T-helper 1 cell treated with Interleukin-12 subunit alpha and Interleukin-12 subunit beta and Interleukin-4 antibody, amounts not matched to agents 30 ng/mL and 1 ng/mL, for 36 hours (primary cell): Measurements from ENCODE around the gene B3GNT9. TPM values are rescaled to one million over a fixed set of nuclear protein-coding genes. Genes with fewer than 3 reads are reported as not detected.

Experiments
- intact Hi-C: fragments of 100-400 bp; cut with micrococcal nuclease; formaldehyde crosslinking; loops from one replicate; pipeline ENCODE4 v1.15.1; 2024
- total RNA-seq: library from RNA; stranded (reverse); gene quantifications from 2 replicates; pipeline ENCODE4 v1.2.3, GENCODE V29; 2022

B3GNT9 gene
- total RNA-seq, 1 donor from 2014 or later = 15.1 TPM

DNA sequence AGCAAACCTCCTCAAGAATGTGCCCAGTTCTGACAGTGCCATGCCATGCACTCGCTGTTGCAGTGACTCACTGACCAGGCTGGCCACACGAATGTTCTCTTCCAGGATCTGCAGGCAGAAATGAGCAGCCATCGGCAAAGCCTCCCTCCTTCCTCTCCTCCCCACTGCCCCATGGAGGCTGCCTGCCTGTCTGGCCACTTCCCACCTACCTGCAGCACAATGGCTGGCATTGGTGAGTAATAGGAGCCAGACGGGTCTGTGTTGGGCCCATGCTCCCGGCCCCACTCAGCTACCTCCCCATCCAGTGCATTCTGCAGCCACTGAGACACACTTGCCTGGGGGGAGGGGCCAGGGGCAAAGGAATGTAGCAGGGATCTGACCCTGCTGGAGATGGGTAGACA, 35.8 kb upstream of the B3GNT9 start:
- intact Hi-C loops = no loop called here

DNA sequence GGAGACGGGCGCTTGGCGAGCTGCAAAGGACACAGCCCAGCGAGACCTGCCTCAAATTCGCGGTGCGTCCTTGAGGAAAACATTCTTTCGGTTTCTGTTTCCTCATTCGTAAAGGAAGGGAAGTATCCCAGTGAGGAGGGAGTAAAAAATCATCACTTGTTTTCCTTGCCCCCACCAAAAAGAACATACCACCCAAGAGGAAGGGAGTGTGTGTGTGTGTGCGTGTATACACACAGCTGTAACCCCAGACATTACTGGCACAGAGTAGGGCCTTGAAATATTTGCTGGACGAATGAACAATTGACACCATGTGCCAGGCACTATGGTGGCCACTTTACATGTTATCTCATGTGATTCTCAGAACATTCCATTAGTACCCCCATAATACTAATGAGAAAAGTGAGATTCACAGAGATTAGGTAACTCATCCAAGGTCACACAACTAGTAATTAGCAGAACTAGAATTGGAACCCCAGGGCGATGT, 34.9 kb upstream of the B3GNT9 start:
- intact Hi-C loops = loop anchor here (1.0 kb wide), 2 partner anchors 208 to 231 kb away; no protein-coding TSS in a partner anchor

DNA sequence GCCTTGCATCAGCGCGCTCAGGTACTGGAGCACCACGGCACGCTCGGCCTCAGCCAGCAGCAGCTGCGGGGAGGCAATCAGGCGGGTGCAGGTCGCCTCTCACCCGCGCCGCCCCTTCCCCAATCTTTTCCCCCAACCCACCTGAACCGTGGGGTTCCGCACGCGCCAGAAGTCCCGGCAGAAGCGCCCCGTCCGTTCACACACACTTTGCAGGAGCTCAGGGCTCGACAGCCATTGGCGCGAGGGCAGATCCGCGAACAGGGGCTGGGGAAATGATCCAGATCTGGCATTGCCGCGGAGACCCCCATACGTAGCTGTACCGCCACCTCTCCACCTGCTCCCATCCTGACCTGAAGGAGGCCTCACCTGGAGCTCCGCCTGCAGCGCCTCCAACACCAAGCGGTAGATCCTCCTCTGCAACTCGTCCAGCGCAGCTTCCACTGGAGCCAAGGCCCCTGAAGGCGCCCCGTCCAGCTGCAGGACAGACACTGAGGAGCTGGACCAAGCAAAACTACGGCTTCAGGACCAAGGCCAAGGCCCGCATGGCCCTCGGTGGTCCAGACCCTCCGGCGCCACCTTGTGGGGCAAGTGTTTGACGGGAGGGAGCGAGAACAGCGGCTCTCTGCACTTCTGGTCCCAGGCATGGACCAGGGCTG, 34.3 kb upstream of the B3GNT9 start:
- intact Hi-C loops = loop anchor here (1.0 to 5.0 kb wide), 4 partner anchors 208 to 482 kb away; partner anchors contain the start of genes C16orf86, ENKD1 and PDP2

DNA sequence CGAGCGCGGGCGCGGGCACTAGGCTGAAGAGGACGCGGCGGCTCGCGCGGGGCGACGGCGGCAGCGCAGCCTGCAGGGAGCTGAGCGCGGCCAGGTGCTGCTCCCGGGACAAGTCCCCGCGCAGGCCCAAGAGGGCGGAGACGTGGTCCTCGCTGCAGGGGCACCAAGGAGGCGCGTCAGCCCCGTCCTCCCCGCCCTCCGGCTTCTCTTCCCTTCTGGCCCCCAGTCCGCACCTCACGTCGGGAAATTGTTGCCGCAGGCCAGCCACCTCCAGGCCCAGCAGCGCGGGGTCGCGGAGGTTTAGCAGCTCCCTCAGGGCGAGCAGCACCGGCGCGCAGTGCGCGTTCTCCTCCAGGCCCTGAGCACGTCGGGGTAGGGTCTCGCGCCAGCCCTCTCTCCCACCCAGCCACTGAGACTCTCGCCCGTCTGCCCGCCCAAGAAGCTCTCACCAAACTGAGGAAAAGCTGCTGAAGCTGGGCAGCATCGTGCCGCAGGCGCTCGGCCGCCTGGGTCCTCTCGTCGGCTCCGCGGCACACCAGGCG, 33.7 kb upstream of the B3GNT9 start:
- intact Hi-C loops = loop anchor here (5.0 kb wide), 2 partner anchors 302 to 483 kb away; partner anchors contain the start of genes C16orf86, ENKD1 and PDP2

DNA sequence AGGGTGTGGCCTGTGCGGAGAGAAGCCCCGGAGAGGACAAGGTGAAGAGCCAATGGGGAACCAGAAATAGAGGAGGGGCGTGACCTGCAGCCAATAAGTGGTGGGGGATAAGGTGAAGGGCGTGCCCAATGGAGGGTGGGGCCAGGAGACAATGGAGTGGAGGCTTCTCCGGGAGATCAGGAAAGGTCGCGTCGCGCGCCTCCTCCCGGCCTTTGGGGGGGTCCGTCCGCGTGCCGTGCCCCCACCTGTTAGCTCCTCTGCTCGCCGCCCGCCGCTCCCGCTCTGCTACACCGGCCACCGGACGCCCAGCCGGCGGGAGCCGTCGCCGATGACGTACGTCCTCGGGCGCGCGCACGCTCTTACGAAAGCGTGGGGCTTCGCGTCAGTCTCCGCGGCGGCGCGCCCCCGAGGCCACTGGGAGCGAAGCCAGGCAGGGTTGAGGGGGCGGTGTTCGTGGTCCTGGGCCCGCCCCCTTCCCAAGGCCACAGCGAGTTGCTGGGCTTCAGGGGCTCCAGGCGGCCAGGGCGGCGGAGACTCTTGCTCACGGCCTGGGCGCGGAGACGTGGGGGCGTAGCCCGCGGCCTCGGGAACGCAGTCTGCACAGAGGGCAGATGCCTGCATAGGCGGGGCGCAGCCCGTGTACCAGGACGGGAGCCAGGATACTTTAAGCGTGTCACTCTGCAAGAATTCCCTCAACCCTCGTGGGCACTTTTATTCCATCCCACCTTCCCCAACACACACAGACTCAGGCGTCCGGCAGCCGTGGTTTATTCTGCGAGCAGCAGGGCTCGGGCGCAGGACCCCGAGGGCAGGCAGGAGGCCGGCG, 33.0 kb upstream of the B3GNT9 start, which contains the start of gene MATCAP1:
Gene MATCAP1, minus strand, starts transcription at position 337 of the 826 bp plus-strand sequence. CDS start 3,353 bp downstream, outside the sequence.
- intact Hi-C loops = loop anchor here (1.0 to 5.0 kb wide), 14 partner anchors 8 to 483 kb away; partner anchors contain the start of genes C16orf86, CBFB, E2F4 and ENKD1

DNA sequence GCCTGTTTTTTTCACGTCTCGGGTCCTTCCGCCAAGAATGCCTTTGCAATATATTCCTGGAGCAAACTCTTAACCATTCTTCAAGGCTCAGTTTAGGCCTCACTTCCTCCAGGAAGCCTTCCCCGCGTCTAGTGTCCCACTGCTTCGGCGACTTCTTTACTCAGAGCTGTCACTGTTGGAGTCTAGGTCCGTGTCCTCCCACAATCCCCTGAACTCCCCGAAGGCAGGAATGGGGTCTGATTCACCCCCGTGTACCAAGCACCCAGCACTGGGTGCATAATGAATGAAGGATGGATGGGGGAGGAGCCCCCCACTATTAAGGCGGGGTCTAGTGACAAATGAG, 32.5 kb upstream of the B3GNT9 start:
- intact Hi-C loops = loop anchor here (1.0 to 5.0 kb wide), 14 partner anchors 9 to 484 kb away; partner anchors contain the start of genes C16orf86, CBFB, E2F4 and ENKD1

DNA sequence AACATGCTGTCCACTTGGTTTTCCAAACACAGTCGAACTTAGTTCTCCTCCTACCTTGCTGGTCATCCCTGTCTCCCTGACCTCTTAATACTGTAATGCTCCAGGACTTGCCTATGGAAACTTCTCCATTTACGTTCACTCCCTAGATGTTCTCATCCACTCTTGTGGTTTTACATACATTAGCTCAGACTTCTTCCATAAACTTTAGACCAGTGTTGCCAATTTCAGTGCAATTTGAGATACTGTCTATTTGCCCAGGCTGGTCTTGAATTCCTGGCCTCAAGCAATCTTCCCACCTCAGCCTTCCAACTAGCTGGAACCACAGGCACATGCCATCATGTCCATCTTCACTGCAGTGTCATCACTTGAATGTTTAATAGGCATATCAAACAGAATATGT, 31.5 kb upstream of the B3GNT9 start:
- intact Hi-C loops = loop anchor here (2.0 to 5.0 kb wide), 3 partner anchors 55 to 485 kb away; partner anchors contain the start of genes C16orf86, ENKD1 and PDP2

DNA sequence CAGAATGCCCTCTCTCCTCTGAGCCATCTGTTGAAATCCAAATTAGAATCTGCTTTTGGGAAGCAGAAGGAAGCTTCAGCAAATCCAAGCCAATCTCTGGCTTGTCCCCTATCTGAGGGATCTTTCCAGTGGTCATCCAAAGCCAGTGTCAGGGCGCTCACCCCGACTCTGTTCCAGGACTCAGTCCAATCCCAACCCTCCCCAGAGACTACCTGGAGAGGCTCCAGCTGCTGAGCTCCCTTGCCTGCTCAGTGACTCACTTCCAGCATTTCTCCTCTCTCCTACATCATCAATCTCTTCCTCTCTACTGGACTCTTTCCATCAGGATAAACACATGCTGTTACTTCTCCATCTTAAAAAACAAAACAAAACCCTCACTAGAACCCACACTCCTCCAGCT, 30.5 kb upstream of the B3GNT9 start:
- intact Hi-C loops = loop anchor here (5.0 kb wide), 2 partner anchors 299 to 486 kb away; partner anchors contain the start of genes C16orf86, ENKD1 and PDP2

DNA sequence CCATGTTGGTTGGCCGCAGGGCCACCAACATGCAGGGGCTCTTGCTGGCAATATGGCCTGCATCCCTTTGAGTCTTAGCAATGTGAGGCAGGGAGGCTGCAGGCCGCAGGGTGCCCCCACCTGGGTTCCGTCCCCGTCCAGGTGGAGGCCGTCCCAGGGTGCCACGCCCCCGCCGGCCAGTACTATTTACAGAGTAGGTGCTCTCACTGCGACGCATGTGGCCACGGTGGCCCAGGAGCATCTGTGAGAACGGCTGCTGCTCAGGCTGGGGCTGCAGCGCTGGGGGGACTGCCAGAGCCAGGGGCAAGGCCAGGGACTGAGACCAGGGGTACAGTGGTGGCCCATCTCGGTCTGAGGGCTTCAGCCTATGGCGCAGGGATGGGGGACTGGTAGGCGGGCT, 29.4 kb upstream of the B3GNT9 start:
- intact Hi-C loops = loop anchor here (5.0 kb wide), 2 partner anchors 298 to 487 kb away; partner anchors contain the start of genes C16orf86, ENKD1 and PDP2

DNA sequence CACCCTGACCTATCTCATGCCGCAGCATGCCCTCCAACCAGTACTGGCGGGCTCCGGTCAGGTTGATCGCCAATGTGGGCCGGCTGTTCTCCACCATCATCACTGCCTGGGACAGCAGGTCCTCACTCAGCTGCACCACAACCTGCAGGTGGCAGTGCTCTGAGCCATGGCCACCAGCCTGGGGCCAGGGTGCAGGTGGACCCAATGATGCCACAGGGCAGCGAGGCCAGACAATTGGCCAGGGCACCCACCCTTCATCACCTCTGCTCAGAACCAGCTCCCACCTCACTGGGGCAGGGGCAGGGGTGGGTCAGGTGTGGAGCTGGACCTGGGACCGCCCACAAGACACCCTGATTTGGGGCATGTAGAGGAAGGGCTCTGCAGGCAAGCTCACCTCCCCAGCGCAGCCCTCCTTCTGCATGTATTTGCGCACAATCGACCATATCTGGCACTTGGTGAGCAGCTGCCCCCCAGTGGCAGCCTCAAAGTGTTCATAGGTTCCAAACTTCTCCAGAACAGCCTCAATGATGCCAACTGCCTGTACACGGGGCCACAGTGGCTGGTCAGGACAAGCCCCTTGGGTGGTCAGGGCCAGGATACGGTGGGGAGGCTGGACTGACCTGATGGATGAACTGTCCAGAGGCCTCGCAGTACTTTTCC, 28.8 kb upstream of the B3GNT9 start:
- intact Hi-C loops = loop anchor here (5.0 kb wide), 2 partner anchors 297 to 488 kb away; partner anchors contain the start of genes C16orf86, ENKD1 and PDP2

DNA sequence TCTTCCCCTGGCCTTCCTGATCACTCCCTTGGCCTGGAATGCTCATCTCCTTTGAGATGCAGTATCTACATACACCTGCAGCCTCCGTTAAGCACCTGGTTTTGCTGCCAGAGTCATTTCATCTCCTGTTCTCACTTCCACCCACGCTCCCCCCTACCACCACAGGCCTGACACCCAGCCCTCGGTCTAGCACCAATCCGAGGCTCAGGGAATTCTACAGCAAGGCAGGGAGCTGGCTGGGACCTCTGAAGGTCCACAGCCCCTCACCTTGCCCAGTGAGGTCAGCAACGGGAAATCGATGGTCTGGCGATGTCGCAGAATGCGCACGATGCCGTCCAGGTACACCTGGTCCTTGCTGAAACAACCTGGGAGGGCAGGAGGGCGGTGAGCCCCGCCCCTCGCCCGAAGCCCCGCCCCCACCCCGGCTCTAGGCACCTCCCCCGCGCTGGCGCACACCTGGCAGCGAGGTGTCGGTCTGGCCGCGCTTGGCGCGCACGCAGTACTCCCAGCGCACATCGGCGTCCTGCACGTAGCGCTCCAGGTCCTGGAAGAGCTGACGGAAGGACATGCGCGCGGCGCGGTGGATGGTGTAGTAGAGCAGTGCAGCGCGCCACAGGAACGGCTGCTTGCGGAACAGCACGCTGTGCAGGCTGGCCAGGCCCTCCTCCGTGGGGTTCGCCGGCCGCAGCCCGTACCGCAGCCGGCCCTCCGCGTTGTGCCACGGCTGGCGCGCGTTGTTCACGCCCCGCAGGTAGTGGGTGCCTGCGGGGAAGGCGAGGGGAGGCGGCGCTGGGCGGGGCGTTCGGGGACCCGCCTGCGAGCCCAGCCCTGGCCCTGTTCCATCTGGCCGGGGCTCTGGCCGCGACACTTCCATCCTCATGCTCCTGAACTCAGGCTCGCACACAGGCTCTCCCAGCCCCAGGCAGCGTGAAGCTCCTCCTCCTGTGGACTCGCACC, 27.2 kb upstream of the B3GNT9 start:
- intact Hi-C loops = loop anchor here (1.0 kb wide), 1 partner anchor 8 kb away; the partner anchor contains the start of gene NOL3

DNA sequence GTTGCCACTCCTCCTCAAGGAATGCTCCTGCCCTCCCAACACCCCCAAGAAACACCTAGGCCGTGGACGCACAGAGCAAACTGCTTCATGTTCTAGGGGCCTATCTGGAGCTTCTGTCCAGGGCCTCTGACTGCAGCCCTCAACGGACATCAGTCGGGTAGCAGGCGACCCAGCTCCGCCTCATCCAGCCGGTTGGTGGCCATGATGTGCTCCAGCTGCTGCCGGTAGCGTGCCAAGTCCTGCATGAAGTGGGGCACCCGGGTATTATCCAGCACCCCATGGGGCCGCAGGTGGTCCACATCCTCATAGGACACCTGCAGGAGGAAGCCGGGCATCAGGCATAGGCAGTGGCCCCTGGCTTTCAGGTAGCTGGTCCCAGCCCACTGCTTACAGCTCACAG, 25.9 kb upstream of the B3GNT9 start:
- intact Hi-C loops = no loop called here

DNA sequence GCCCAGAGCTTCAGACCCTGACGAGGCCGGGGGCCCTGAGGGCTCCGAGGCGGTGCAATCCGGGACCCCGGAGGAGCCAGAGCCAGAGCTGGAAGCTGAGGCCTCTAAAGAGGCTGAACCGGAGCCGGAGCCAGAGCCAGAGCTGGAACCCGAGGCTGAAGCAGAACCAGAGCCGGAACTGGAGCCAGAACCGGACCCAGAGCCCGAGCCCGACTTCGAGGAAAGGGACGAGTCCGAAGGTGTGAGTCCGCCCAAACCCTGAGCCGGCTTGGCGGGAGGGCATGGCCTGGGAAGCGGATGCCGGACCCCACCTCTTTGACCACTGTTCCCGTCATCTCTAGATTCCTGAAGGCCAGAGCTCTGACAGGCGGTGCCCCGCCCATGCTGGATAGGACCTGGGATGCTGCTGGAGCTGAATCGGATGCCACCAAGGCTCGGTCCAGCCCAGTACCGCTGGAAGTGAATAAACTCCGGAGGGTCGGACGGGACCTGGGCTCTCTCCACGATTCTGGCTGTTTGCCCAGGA, 24.0 kb upstream of the B3GNT9 start:
- intact Hi-C loops = loop anchor here (1.0 kb wide), 2 partner anchors 9 to 13 kb away; partner anchors contain the start of gene MATCAP1

DNA sequence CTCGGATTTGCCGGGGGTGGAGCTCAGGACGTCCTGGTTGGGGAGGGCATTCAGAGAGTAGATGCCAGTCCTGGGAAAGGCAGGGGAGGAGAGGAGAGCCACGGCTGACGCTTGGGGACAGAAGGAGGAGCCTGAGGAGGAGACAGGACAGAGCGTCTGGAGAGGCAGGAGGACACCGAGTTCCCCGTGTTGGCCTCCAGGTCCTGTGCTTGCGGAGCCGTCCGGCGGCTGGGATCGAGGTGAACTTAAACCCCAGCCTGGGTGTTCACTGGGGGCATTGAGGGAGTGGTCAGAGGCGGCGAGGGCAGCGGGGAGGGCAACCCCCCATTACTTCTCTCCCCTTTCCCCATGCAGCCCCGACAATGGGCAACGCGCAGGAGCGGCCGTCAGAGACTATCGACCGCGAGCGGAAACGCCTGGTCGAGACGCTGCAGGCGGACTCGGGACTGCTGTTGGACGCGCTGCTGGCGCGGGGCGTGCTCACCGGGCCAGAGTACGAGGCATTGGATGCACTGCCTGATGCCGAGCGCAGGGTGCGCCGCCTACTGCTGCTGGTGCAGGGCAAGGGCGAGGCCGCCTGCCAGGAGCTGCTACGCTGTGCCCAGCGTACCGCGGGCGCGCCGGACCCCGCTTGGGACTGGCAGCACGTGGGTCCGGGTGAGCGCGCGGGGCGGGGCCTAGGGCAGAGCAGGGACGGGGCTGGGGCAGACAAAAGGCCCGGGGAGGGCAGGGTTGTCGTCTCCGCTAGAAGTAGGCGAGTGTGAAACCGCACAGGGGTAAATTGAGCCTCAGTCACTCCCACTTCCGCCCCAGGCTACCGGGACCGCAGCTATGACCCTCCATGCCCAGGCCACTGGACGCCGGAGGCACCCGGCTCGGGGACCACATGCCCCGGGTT, 23.3 kb upstream of the B3GNT9 start:
- intact Hi-C loops = loop anchor here (1.0 kb wide), 2 partner anchors 9 to 13 kb away; partner anchors contain the start of gene MATCAP1

DNA sequence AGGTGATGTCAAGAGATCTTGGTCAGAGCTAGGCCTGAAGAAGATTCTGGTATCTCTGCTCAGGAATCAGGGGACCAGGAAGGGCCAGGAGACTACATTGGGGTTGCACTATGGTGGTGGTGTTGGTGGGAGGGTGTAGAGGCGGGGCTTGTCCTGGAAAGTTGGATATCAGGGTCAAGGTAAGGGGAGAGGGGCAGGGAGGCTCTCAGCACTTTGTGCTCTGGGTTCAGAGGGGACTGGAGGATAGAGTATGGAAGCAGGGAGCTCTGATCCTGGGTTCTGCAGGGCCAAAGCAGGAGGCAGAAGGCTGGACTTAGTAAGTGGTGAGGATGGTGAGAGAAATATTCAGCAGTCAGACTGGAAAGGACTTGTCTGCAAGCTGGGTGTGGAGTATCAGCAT, 22.5 kb upstream of the B3GNT9 start:
- intact Hi-C loops = no loop called here

DNA sequence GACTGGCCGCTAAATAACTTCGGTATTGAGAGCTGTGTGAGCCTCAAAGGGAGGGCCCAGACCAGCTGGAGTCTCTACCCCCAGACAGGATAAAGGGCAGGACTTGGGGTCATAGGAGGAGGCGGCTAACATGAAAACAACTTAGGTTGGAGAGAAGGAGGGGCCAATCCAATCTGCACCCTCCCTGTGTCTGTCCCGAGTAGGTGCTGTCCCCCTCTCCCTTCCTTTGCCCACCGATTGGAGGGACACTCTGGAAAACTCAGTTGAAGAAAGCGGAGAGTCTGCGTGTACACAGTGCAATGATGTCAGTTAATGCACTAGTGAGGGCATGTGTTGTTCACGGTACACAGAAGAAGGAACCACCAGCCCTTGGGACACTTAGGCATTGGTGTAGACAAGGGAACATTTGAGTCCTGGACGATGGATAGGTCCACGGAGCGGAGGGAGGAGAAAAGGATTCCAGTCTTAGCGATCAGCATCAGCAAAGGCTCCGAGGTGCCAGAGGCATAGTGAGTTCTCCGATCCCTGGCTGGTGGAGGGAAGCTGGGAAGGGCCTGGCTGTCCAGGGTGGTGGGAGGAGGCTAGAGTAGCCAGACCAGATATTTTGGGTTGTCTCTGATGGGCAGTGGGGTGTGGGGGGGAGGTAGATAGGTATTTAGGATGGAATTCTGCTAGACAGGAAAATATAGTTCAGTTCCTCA, 20.3 kb upstream of the B3GNT9 start:
- intact Hi-C loops = loop anchor here (1.0 kb wide), 3 partner anchors 7 to 12 kb away; partner anchors contain the start of genes FBXL8, MATCAP1 and TRADD
